Epithelial cell of prostate (primary cell): ENCODE measurements around the gene PYM1.

ENCODE experiments used
- DNase-seq: peaks from one replicate; pipeline ENCODE4 v3.0.0-alpha.2; 2011; ENCODE audit warnings: low read depth, low spot score
- H3K27ac ChIP-seq: fragments of 450-650 bp; 2 replicates; pipeline ENCODE4 v1.5.1; 2017; ENCODE audit warnings: mild to moderate bottlenecking

The PYM1 gene

DNA sequence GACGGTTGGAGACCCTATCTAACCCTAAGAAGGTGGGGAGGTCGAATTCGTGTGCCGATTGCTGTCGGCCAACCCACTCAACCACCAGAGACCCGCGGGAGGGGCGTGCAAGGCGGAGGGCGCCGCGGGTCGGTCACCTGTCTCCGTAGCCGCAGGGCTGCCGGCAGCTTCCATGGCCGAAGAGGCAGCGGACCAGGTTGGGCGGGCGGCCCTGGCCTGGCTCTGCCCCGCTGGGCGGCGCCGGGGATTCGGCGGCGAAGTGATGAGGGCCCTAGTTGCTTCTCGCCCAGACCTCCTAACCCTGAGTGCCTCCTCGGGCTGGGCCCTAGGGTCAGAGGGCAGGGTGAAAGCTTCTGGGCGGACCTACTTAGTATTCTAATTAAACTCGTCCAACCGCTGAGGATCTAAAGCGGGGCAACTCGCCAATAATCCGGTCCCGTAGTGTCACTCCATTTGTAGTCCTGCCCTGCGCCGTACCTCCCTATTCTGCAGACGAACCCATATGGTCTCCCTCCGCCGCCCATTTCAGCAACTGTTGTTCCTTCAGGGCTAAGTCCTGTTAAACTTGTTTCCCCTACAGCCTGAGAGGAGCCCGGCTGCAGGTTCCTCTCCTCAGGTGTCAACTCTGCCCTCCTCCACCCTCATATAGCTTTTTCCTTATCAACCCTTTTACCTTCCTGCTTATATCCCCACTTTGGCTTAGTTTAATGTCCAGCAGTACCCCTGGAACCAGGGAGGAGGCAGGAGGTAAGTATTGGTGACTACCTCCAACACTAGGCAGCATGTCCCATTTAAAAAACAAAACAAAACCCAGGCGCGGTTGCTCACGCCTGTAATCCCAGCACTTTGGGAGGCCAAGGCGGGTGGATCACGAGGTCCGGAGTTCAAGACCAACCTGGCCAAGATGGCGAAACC, at the start of gene PYM1:
Gene PYM1 (minus strand): TSS at position 307 of the 915 bp plus-strand sequence. CDS start 133 bp downstream, at position 174.
- H3K27ac ChIP-seq, result peak within 1 kb of the TSS; percentile 99
- DNase-seq, result no peak

DNA sequence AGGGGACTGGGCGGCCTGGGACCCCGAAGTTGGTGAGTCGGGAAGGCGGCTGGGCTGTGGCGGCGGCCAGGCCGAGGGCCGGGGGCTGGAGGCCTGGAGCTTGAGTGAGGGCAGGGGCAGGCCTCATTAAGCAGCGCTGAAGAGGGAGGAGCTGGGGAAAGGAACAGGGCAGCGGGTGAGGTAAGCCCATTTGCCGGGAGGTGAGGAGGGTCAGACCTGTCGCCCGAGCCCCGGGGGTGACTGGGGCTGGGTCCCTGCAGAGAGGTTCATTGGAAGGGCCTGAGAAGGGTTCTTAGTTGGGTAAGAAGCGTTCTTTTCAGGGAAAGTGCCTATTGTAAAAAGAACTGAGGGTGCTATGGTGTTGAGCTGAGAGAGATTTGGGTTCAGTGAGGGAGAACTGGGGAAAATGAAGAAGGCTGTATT, 46.6 kb upstream of the PYM1 start:
- peak overlapping the region; percentile 93 for H3K27ac ChIP-seq
- no peak for DNase-seq

DNA sequence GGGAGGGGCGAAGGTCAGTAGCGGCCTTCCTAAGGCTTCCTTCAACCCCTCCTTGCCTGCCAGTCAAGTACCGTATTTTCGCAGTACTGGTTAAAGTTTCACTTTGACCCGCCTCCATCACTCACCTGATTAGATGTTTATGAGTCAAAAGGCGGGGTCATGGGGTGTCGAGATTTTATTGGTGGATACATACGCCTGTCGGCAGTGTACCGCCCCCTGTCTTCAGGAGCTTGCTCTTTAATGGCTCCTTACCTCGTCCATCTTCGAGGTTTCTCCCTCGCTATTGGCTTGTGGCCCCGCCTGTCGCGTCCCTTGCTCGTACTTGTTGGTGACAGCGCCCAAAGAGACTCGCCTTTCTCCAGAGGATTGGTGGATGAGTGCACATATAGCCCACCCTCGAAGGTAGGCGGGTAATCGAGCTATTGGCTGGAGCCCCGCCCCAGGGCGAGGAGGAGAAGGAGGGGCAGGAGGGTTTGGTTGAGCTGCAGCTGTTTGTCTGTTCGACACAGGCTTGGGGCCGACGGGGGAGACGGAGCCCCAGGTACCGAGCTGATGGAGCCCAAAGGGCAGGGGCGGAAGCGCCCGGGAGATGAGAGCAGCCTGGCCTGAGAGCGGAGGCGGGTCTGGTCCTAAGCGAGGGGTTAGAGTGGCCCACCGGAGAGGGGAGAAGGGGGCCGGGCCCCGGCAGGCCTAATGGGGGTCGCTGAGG, 46.1 kb upstream of the PYM1 start, which contains the start of gene RAB5B:
Gene RAB5B (plus strand): TSS at position 480 of the 709 bp plus-strand sequence. CDS start 12,883 bp downstream, outside the sequence.
- peak; percentile 100 for DNase-seq
- H3K27ac ChIP-seq, result peak within 1 kb of the TSS; percentile 93

DNA sequence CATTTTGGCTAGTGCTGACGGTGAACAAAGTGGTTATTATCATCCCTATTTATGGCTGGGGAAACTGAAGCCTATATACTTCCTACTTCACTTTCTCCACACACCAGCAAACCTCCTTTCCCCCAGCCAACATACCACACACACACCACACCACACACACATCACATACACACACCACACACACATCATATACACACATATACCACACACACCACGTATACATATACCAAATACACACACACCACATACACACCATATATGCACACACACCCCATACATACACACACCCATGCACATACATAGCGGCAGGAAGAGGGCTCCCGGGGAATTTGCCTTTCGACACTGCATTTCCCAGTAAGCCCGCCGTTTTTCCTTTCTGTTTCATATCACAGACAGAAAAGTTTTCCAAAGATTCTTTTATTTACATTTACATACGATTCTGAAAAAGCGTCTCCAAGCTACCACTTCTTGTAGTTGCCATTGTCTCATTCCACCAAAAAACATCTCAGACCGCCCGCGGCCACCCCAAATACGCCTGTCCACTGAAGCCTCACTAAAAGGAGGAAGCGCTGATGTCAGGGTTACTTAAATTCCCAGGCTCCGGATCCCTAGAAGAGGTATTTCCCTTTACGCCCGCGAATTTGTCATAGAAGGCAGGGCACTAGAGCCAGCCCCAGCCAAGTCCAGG, 45.4 kb upstream of the PYM1 start:
- H3K27ac ChIP-seq, result peak overlapping the region; percentile 93
- DNase-seq, result no peak

DNA sequence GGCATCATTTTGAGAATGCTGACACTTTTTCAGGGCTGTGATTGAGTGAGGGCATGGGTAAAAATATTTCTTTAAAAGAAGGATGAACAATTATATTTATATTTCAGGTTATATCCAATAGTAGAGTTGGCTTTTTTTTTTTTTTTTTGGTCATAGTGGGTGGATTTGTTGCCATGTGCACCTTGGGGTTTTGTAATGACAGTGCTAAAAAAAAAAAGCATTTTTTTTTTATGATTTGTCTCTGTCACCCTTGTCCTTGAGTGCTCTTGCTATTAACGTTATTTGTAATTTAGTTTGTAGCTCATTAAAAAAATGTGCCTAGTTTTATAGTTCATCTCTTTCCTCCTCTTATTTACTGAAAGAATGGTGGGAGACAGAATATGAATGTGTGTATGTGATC, 44.8 kb upstream of the PYM1 start:
- DNase-seq, result no peak

DNA sequence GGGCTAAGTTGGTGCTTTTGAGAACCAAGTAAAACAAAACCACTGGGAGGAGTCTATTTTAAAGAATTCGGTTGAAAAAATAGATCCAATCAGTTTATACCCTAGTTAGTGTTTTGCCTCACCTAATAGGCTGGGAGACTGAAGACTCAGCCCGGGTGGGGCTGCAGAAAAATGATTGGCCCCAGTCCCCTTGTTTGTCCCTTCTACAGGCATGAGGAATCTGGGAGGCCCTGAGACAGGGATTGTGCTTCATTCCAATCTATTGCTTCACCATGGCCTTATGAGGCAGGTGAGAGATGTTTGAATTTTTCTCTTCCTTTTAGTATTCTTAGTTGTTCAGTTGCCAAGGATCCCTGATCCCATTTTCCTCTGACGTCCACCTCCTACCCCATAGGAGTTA, 44.3 kb upstream of the PYM1 start:
- peak; percentile 52 for DNase-seq
- peak overlapping the region; percentile 93 for H3K27ac ChIP-seq

More for the DNA sequence above, 44.8 kb upstream of the PYM1 start:
- peak overlapping the region; percentile 93 for H3K27ac ChIP-seq

DNA sequence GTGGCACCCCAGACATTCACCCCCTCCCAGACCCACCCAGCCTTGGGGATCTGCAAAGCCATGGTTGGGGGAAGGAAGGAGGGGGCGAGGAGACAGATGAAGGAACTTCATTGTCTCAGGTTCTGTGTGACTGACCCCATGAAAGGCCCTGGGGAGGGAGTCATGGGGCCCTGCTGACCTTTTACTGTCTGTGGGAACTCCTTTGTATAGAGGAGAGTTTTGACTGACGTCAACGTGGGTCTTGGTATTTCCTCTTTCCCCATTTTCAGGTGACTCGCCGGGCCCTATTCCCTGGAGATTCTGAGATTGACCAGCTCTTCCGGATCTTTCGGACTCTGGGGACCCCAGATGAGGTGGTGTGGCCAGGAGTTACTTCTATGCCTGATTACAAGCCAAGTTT, 43.1 kb upstream of the PYM1 start:
- no peak for DNase-seq
- peak overlapping the region; percentile 93 for H3K27ac ChIP-seq

DNA sequence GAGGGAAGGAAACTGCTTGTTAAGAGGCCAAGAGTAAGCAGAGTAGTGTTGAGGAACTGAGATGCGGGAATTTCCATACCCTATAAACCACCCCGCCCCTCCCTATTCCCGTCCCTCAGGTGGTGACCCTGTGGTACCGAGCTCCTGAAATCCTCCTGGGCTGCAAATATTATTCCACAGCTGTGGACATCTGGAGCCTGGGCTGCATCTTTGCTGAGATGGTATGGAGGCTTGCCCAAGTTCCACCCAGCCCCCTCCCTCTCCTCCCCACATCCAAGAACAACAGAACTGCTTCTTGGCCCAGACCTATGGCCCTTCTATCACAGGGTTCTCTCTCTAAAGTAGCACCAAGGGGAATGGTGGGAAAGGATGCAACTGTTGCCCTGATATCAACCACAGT, 41.7 kb upstream of the PYM1 start:
- no peak overlapping the region for H3K27ac ChIP-seq
- no peak for DNase-seq

DNA sequence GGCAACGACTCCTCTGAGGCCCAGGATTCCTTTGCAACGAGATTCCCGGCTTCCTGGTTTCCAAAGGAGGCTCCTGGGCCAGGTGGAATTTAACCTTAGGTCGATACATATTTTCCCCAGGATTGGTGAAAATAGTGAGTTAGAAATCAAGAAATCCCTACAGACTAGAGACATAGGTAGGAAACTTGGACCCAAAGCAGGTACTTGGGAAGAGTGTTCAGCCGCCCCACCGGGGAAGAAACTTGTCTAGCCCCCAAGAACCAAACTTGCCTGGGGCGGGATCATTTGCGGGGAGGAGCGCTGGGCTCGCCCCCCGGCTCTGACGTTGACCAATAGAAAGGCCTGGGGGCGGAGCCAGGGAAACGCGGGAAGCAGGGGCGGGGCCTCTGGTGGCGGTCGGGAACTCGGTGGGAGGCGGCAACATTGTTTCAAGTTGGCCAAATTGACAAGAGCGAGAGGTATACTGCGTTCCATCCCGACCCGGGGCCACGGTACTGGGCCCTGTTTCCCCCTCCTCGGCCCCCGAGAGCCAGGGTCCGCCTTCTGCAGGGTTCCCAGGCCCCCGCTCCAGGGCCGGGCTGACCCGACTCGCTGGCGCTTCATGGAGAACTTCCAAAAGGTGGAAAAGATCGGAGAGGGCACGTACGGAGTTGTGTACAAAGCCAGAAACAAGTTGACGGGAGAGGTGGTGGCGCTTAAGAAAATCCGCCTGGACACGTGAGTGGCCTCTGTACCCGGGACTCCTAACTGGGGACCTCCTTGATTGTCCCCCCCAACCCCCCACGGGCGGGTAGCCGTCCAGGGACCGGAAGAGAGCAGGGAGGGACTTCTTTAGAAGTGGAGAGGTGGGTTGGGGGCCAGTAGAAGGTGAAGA, 39.0 kb upstream of the PYM1 start, which contains the start of gene CDK2:
Gene CDK2 (plus strand): TSS at position 423 of the 874 bp plus-strand sequence. CDS start 179 bp downstream, at position 602.
- H3K27ac ChIP-seq, result peak within 1 kb of the TSS; percentile 47
- DNase-seq, result no peak

DNA sequence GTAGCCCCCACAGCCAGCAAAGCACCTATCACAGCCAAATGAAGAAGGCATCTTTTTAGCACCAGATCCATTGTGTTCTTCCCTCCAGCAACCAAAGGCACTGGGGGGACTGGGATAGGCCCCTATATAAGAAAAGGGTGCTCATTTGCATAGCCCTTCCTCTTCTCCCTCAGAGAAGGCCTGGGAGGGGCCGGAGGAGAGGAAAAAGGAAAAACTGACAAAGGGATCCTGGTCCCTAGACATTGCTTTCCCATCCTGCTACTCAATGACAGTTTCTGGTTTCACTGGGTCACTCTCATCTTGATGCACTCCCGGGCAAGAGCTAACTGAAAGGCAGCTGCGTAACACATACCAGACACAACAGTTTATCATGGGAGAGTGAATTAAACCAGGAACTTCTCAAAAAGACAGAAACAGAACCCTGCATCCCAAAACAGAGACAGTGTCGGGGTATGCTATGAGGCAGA, 38.3 kb upstream of the PYM1 start, which contains the start of gene PMEL:
Gene PMEL (minus strand): TSS at position 102 of the 467 bp plus-strand sequence. CDS start 31 bp downstream, at position 71.
- no peak for DNase-seq
- H3K27ac ChIP-seq, result peak within 1 kb of the TSS; percentile 47

DNA sequence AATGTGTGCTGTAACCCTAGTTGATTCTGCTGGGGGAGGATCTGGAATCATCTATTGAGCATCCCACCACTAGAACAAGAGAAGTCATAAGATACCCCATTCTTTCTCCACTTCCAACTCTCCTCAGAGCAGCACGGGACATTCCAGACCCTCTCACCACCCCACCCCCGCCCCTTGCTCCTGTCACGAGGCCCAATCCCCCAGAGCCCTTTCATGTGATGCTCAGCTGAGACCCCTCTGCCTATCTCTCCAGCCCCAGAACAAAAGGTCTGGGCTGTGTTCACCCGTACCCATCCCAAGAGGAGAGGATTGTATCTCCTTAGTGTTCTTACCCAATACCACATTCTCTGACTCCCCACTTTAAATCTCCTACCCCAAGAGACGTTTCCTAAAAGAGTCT, 37.5 kb upstream of the PYM1 start:
- no peak for DNase-seq
- H3K27ac ChIP-seq, result no peak overlapping the region

DNA sequence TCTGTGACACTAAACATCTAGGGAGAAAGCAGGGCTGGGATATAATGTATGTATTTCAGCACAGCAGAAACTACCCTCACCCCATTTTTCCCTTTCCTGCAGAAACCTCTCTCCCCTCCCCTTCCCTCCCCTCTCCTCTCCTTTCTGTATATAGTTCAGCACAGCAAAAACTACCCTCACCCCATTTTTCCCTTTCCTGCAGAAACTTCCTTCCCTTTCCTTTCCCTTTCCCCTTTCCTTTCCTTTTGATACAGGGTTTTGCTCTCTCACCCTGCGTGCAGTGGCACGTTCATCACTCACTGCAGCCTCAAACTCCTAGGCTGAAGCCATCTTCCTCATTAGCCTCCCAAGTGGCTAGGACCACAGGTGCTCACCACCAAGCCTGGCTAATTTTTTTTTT, 36.1 kb upstream of the PYM1 start:
- no peak for DNase-seq
- H3K27ac ChIP-seq, result no peak overlapping the region

DNA sequence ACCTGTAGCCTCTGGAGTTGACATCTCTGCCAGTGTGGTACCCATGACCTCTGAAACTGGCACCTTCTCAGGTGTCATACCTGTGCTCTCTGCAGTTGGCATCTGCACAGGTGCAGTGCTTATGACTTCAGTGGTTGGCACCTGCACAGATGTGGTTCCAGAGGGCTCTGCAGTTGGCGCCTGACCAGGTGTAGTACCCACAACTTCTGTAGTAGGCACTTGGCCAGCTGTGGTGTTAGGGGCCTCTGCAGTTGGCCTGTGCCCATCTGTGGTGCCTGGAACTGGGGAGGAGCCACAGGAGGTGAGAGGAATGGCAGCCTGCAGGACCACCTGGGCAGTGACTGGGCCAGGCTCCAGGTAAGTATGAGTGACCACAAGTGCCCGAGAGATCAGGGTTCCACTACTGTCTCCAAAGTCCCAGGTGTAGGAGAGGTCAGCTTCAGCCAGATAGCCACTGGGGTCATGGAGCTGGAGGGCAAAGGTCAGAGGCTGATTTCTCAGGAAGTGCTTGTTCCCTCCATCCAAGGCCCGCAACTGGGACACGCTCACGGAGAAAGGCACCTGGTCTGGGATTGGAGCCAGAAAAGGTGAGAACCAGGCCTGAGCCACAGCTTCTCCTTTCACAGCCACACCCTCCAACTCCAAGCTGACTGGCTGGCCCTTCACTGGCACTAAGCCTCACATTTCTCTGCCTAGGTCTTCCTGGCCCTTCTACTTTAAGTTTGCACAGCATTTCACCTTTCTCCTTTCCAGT, 29.6 kb upstream of the PYM1 start:
- peak overlapping the region; percentile 56 for H3K27ac ChIP-seq
- DNase-seq, result no peak

DNA sequence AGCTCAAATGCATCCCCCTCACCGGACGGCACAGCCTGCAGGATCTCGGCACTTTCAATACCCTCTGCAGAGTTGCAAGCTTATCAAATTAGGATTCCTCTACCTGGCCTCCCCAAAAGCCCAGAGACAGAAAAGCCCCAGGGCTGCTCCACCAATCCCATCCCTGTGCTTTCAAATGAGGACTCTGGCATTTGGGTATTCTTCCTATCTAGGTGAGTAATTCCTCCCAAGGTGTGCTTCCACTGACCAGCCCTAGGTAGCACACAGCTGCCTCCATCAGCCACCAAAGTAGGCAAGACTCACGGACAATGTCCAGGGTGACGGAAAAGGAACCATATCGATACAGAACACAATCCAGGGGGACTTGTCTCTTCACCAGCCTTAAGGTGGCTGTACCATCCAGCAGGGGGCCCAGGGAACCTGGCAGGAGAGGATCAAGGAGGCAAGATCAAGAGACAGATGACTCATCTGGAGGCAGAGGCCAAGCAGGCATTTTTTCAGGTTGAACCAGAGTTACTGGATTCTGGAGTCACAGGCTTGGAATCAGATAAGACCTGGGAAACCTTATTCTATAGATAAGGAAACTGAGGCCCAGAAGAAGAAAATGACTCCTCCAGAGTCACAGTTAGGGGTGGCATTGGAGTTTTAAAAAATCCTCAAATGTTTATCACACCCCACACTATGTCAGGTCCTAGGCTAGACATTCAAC, 28.3 kb upstream of the PYM1 start:
- peak; percentile 73 for DNase-seq
- peak overlapping the region; percentile 56 for H3K27ac ChIP-seq

DNA sequence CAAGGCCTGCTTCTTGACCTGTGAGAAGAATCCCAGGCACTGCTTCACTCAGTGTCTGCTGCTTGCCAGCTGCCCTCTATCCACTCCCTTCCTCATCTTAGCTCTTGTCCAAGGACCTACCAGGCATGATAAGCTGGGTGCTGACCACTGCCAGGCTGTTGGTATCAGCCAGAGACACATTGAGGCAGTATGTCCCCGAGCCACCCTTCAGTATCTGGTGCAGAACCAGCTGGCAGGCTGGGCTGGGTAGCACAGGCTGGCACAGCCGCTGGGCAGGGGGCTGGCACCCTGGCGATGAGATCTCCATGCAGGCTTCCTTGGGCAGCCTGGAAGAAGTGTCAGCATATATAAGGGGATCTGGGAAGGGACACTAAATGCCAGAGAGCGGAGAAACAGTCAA, 27.6 kb upstream of the PYM1 start:
- no peak for DNase-seq
- H3K27ac ChIP-seq, result peak overlapping the region; percentile 56

DNA sequence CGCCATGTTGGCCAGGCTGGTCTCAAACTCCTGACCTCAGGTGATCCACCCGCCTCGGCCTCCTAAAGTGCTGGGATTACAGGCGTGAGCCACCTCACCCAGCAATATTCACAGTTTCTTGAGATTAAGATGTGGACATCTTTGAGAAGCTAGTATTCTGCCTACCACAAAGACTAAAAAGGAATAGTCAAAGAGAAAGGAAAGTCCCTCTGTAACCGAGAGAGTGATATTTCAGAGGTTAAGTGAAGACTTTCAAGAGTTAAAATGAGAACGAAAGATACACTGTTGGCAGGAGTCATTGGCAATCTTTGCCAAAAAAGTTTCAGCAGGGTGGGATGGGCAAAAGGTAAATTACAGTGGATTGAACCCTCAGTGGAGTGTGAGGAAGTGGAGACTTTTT, 18.9 kb upstream of the PYM1 start:
- DNase-seq, result no peak
- H3K27ac ChIP-seq, result no peak overlapping the region

DNA sequence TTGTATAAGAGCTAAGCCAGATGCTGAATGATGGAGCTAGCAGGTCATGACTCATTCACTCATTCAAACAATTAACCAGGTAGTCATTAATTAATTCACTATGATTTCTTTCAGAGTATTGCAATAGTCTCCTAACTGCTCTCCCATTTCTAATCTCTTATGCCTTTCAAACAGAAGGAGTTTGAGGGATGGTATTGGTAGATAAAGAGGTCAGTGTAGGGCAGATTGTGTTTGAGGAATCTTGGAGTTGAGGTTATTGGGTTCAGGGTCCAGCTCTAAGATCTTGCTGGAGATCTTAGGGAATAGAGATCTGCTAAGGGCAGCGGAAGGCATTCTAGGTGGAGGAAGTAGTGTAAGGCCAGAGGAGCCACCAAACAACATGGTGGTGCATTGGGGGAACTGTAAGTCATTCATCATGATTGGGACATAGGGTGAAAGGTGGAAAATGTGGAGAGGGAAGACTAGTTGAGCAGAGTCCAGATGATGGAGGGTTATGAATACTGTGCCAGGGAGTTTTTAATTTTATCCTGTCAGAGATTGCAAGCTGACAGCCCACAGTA, 15.0 kb upstream of the PYM1 start:
- no peak for DNase-seq
- peak overlapping the region; percentile 23 for H3K27ac ChIP-seq

DNA sequence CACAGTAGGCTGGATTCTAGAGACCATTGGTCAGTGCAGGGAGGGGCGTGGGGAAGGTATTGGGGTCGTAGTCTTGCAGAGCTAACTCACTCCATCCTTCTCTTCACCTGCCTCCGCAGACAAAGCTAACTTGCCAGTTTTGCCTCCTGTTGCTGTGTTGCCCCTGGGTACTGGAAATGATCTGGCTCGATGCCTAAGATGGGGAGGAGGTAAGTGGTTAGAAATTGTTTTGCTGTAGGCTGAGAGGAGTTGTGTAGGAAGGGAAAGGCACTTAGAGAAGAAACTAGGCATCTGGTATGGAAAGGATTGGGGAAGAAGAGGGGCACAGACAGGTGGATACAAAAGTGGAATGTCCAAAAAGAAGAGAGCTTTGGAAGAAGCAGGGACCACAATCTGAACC, 14.4 kb upstream of the PYM1 start:
- H3K27ac ChIP-seq, result peak overlapping the region; percentile 23
- no peak for DNase-seq
